ENCODE data around the gene HCK.

Gene HCK

DNA sequence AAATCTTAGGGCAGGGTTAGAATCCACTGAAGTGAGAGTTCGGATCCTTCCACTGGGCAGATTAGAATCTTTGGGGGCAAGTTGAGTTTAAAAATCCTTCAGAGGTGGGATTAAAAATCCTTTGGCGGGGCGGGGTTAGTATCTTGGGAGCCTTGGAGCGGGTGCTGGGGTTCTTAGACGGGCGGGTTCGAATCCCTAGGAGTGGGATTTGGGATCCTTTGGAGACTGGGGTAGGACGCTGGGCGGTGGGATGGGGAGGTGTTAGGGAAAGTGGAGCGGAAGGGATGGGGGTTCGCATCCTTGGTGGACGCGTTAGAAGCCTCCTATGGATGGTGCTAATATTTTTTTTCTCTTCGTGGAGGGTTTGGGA, 337 bp upstream of the HCK start:
- TF ChIP-seq SIN3A (IDR thresholded peaks at IDR 0.05; ENCODE audit: borderline replicate concordance, insufficient read depth, low read length) = no peak
- TF ChIP-seq FOXP2 (optimal IDR thresholded peaks at IDR 0.05; ENCODE audit: borderline replicate concordance, extremely low read depth, extremely low read length, insufficient read depth) = no peak
- TF ChIP-seq POLR2AphosphoS5 (IDR thresholded peaks at IDR 0.05; ENCODE audit: low read depth, low read length) = no peak
- TF ChIP-seq, protein P1, sequence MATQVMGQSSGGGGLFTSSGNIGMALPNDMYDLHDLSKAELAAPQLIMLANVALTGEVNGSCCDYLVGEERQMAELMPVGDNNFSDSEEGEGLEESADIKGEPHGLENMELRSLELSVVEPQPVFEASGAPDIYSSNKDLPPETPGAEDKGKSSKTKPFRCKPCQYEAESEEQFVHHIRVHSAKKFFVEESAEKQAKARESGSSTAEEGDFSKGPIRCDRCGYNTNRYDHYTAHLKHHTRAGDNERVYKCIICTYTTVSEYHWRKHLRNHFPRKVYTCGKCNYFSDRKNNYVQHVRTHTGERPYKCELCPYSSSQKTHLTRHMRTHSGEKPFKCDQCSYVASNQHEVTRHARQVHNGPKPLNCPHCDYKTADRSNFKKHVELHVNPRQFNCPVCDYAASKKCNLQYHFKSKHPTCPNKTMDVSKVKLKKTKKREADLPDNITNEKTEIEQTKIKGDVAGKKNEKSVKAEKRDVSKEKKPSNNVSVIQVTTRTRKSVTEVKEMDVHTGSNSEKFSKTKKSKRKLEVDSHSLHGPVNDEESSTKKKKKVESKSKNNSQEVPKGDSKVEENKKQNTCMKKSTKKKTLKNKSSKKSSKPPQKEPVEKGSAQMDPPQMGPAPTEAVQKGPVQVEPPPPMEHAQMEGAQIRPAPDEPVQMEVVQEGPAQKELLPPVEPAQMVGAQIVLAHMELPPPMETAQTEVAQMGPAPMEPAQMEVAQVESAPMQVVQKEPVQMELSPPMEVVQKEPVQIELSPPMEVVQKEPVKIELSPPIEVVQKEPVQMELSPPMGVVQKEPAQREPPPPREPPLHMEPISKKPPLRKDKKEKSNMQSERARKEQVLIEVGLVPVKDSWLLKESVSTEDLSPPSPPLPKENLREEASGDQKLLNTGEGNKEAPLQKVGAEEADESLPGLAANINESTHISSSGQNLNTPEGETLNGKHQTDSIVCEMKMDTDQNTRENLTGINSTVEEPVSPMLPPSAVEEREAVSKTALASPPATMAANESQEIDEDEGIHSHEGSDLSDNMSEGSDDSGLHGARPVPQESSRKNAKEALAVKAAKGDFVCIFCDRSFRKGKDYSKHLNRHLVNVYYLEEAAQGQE (IDR thresholded peaks at IDR 0.05; ENCODE audit: insufficient read depth in 1 of 2, low read depth in 2 of 2, low read length in 2 of 2) = no peak
- no peak for TF ChIP-seq TAF1 (IDR thresholded peaks at IDR 0.05; ENCODE audit: borderline replicate concordance, insufficient read depth, low read length)

DNA sequence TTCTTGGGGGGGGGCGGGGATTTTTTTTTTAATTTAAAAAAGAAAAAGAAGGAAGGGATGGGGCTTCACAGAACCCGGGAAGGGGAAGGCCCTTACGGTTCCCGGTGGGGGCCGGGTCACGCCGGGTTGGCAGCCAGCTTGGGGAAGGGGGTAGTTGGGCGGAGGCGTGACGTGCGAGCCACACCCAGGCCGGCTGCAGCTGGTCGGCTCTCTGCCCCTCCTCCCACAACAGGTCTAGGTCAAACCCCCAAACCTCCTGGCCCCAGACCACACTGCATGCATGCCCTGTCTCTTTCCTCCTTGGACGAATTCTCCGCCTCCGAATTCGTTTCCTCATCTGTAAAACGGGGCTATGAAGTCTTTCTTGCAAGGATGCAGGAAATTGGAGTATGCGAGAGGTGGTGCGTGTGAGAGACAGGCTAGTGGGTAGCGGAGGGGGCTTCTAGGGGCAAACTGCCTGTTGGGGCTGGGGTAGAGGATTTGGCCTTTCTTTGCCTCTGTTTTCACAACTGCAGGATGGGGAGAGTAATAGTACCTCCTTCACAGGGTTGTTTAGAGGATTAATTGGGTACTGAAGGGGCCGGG, 828 bp downstream of the HCK start:
- TF ChIP-seq FOXP2 (optimal IDR thresholded peaks at IDR 0.05; ENCODE audit: borderline replicate concordance, extremely low read depth, extremely low read length, insufficient read depth) (no peak), SIN3A (IDR thresholded peaks at IDR 0.05; ENCODE audit: borderline replicate concordance, insufficient read depth, low read length) (no peak)
- TF ChIP-seq, protein P1 (IDR thresholded peaks at IDR 0.05; ENCODE audit: insufficient read depth in 1 of 2, low read depth in 2 of 2, low read length in 2 of 2) = no peak

GRCh38 chr20:32053648-32054047, 1.6 kb downstream of the HCK start:
- TF ChIP-seq, protein P1 (IDR thresholded peaks at IDR 0.05; ENCODE audit: insufficient read depth in 1 of 2, low read depth in 2 of 2, low read length in 2 of 2) = no peak
- TF ChIP-seq SIN3A (IDR thresholded peaks at IDR 0.05; ENCODE audit: borderline replicate concordance, insufficient read depth, low read length) = no peak
- TF ChIP-seq FOXP2 (optimal IDR thresholded peaks at IDR 0.05; ENCODE audit: borderline replicate concordance, extremely low read depth, extremely low read length, insufficient read depth) = no peak
- no peak for TF ChIP-seq TAF1 (IDR thresholded peaks at IDR 0.05; ENCODE audit: borderline replicate concordance, insufficient read depth, low read length)
- no peak for TF ChIP-seq POLR2AphosphoS5 (IDR thresholded peaks at IDR 0.05; ENCODE audit: low read depth, low read length)

DNA sequence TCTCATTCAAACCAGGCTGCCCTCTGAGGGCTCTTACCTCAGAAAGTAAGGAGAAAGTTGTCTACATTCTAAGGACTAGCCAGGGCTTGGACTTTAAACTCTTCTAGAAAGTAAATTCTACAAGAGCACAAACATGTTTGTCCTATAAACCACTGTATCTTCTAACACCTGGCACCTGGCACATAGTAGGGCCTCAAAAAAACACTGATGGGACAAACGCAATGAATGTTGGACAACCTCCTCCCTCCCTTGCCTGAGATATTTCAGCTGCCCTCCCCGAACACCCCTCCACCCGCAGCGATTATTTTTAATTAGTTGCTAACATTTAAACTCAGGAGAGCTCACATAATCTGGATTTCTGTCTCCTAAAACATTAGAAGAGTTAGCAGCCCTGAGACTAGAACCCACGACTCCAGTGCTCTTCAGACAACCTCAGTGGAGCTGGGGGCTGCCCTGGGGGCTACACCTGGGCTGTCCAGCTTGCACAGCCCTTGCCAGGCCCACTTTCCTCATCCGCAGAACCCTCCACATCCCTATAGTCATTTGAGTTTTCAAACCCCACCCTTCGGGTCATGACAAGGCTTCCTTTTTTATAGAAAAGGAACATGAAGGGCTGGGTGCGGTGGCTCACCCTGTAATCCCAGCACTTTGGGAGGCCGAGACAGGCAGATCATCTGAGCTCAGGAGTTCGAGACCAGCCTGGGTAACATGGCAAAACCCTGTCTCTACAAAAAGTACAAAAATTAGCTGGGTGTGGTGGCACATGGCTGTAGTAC, 4.9 kb downstream of the HCK start:
- TF ChIP-seq POLR2AphosphoS5 (IDR thresholded peaks at IDR 0.05; ENCODE audit: low read depth, low read length) (no peak), TAF1 (IDR thresholded peaks at IDR 0.05; ENCODE audit: borderline replicate concordance, insufficient read depth, low read length) (no peak), SIN3A (IDR thresholded peaks at IDR 0.05; ENCODE audit: borderline replicate concordance, insufficient read depth, low read length) (no peak), FOXP2 (optimal IDR thresholded peaks at IDR 0.05; ENCODE audit: borderline replicate concordance, extremely low read depth, extremely low read length, insufficient read depth) (no peak)
- TF ChIP-seq, protein P1 (IDR thresholded peaks at IDR 0.05; ENCODE audit: insufficient read depth in 1 of 2, low read depth in 2 of 2, low read length in 2 of 2) = no peak

All from PFSK-1 (cell line).